Thymus (tissue), 11 donors: ENCODE results near the gene ZNF778. TPM values are rescaled to one million over a fixed set of nuclear protein-coding genes. Genes with fewer than 3 reads are reported as not detected.

Experiments used
- DNase-seq, 9 donors: peaks; one replicate each; pipeline ENCODE4 v3.0.0-alpha.2; 2013; ENCODE audit warnings: low spot score in 9 of 9, low read depth in 6 of 9, missing footprints in 1 of 9
- H3K27ac ChIP-seq, 2 donors: one replicate each; pipeline ENCODE4 v1.5.1; 2013; ENCODE audit warnings: control low read depth in 1 of 2, low read depth in 1 of 2, low read length in 1 of 2, mild to moderate bottlenecking in 1 of 2, moderate library complexity in 1 of 2
- H3K27me3 ChIP-seq, 2 donors: one replicate each; pipeline ENCODE4 v1.5.1; 2013; ENCODE audit warnings: low read length in 1 of 2; ENCODE audit not compliant: control insufficient read depth in 2 of 2, insufficient read depth in 1 of 2
- H3K36me3 ChIP-seq, 2 donors: one replicate each; pipeline ENCODE4 v1.5.1; 2013; ENCODE audit warnings: low read length in 1 of 2, mild to moderate bottlenecking in 1 of 2, moderate library complexity in 1 of 2; ENCODE audit not compliant: control insufficient read depth in 2 of 2, insufficient read depth in 2 of 2
- H3K4me1 ChIP-seq, 2 donors: one replicate each; pipeline ENCODE4 v1.5.1; 2013; ENCODE audit warnings: low read length in 2 of 2; ENCODE audit not compliant: control insufficient read depth in 2 of 2, insufficient read depth in 2 of 2
- H3K4me3 ChIP-seq, 2 donors: one replicate each; pipeline ENCODE4 v1.5.1; 2013; ENCODE audit warnings: low read length in 2 of 2, control low read depth in 1 of 2, mild to moderate bottlenecking in 1 of 2
- H3K9me3 ChIP-seq, 2 donors: one replicate each; pipeline ENCODE4 v1.5.1; 2013; ENCODE audit warnings: low read length in 1 of 2, mild to moderate bottlenecking in 1 of 2; ENCODE audit not compliant: control insufficient read depth in 2 of 2, insufficient read depth in 1 of 2
- WGBS: extraction: QIAGEN DNeasy Blood & Tissue Kit; methylation state at CpG from one replicate; pipeline ENCODE4 v1.1.7; 2013; 5-methylcytosine and 5-hydroxymethylcytosine counted together
- polyA plus RNA-seq: library from polyadenylated mRNA; stranded (reverse); fragments of 200-250 nt; gene quantifications from one replicate; pipeline ENCODE4 v1.2.3, GENCODE V29; 2013
- total RNA-seq: library from RNA; stranded (reverse); fragments of 120-200 nt; gene quantifications from one replicate; pipeline ENCODE4 v1.2.4, GENCODE V29; 2013
- donor health status: healthy.

ZNF778 gene
- total and polyA plus RNA-seq, 2 donors: 2.4 to 2.9 TPM

- DNase-seq: no peak
- Histone ChIP-seq H3K9me3 (peaks cover 0 to 9% of the 10 kb centered on the region in 2 donors), H3K4me1 (peaks cover 8 to 27% of the 10 kb centered on the region in 2 donors), H3K27me3 (peaks cover 4 to 77% of the 10 kb centered on the region in 2 donors), H3K36me3 (no peaks in the 10 kb centered on the region), H3K27ac (no peak overlapping the region), H3K4me3 (no peak overlapping the region)
- WGBS: 92% methylated on average over 11 of the region's 11 CpGs
These were observed 44.2 kb upstream of the ZNF778 start for GRCh38 chr16:89173174-89173921.

DNA sequence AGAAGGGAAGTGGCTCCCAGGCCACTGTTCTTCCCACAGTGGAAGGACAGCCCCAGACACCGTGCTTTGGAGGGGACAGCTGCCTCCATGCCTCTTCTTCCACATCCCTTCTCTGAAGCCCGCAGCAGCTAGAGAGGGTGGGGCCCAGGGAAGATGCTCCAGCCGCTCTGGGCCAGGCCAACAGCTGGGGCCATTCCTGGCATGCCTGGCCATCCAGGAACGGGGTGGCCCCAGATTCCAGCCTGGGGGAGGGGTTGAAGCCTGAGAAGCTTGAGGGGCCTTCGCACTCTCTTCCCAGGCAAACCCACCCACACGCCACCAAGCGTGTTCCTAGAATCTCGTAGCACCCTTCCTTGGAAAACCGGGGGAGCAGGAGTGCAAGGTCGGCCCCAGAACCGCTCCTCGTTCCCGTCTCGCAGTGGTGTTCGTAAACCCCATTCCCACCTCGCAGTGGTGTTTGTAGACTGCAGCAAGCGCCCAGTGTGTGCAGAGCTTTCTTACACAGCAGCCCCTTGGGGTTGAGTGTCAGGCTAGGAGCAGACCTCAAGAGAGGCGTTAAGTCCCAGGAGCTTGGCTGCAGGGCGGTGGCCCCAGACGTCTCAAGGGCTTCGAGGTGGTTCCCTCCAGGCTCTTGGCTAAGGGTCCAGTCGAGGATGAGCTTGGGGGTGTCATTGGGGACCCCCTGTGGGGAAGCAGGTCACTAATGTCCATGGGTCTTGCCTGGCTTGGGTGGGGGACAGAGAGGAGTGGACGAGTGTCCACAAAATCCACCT is 43.3 kb upstream of the ZNF778 start:
- Histone ChIP-seq H3K27ac (no peak overlapping the region), H3K4me1 (peaks cover 8 to 26% of the 10 kb centered on the region in 2 donors), H3K27me3 (peaks cover 4 to 74% of the 10 kb centered on the region in 2 donors)

DNA sequence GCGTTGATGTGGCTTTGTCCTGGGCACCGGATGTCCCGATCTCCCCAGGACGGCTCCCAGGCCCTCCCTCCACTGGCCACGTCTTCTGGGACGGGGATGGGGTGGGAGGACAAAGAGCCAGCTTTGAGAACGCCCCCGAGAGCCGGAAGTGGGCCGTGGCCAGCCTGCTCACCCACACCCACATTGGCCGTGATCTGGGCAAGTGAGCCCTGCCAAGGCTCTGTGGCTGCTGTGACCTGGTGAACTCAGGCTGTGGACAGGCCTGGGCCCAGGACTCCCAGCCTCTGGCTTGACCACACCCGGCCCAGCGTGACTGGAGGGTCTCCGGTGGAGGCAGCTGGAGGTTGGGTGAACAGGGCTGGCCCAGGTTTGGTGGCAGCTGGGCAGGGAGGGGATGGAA is 42.6 kb upstream of the ZNF778 start:
- Histone ChIP-seq H3K4me1 (peaks cover 8 to 19% of the 10 kb centered on the region in 2 donors), H3K36me3 (no peaks in the 10 kb centered on the region), H3K9me3 (peaks cover 0 to 9% of the 10 kb centered on the region in 2 donors), H3K27me3 (peaks cover 4 to 72% of the 10 kb centered on the region in 2 donors), H3K4me3 (no peak overlapping the region), H3K27ac (no peak overlapping the region)
- no peak for DNase-seq
- WGBS: 93% methylated on average over 14 of the region's 14 CpGs

More for the DNA sequence above, 43.3 kb upstream of the ZNF778 start:
- WGBS: 95% methylated on average over 23 of the region's 23 CpGs
- Histone ChIP-seq H3K4me3 (no peak overlapping the region), H3K36me3 (no peaks in the 10 kb centered on the region), H3K9me3 (peaks cover 0 to 9% of the 10 kb centered on the region in 2 donors)
- DNase-seq: no peak

DNA sequence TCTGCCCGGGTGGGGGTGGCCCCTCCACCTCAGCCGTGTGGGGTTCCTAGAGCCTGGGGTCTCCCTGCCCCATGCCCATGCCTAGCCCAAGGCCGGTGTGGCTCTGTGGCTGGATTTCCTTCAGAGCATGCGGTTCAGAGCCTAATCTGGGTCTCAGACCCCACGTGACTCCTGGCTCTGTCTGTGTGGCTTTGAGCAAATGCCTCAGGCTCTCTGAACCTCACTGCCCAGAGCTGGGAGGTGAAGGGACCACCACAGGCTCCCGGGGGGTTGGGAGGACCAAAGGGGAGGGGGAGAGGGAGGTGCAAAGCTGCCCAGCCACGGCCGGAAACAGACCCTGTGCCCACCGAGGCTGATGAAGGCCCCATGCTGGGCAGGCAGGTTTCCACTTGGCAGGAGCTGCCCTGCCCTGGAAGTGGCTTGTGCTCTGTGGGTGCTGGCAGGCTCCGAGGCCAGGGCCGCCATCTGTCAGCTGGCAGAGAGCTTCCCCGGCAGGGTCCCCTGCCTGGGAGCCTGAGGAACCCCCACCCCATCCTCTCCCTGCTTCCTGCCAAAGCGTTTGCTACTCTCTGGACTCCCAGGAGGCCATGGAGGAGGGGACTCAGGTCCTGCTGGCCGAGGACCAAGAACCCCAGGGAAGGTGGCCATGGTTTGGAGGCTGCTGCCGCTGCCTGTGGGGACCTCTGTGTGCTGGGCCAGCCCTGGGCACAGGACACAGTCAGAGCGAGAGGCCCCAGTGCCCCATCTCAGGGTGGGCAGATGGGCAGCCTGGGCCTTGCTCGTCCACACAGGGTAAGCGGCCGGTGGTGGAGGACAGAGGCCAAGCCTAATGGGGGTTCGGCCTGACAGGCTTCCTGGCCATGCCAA is 42.0 kb upstream of the ZNF778 start:
- H3K27me3 ChIP-seq: peaks cover 4 to 72% of the 10 kb centered on the region in 2 donors
- peaks cover 0 to 6% of the 10 kb centered on the region in 2 donors for H3K9me3 ChIP-seq
- no peak for DNase-seq
- no peak overlapping the region for H3K27ac ChIP-seq
- H3K36me3 ChIP-seq: no peaks in the 10 kb centered on the region
- peaks cover 6 to 13% of the 10 kb centered on the region in 2 donors for H3K4me1 ChIP-seq
- H3K4me3 ChIP-seq: no peak overlapping the region
- 69% methylated on average over 20 of the region's 20 CpGs for WGBS

GRCh38 chr16:89176147-89176690 is 41.3 kb upstream of the ZNF778 start:
- Histone ChIP-seq H3K27ac (no peak overlapping the region), H3K9me3 (no peaks in the 10 kb centered on the region), H3K36me3 (no peaks in the 10 kb centered on the region), H3K4me3 (no peak overlapping the region), H3K27me3 (peaks cover 4 to 65% of the 10 kb centered on the region in 2 donors), H3K4me1 (peaks cover 0 to 6% of the 10 kb centered on the region in 2 donors)
- WGBS: 96% methylated on average over 27 of the region's 27 CpGs
- no peak for DNase-seq

DNA sequence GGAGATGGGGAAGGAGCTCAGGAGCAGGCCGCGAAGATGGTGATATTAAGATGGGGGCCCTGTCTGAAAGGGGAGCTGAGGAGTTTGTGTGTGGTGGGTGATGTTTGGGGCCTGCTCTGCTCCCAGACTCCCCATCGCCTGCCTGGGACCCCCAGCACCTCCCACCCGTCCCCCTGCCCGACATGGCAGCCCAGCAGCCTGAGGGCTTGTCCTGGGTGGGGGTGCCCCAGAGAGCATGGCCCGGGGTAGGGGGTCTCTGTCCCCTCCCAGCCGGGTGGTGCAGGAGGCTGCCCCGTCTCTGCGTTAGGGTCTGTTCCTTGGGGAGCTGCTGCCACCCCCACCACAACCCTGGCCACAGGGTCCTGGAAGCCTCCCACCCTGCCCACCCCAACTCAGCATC is 40.8 kb upstream of the ZNF778 start:
- H3K27ac ChIP-seq: no peak overlapping the region
- peaks cover 4 to 63% of the 10 kb centered on the region in 2 donors for H3K27me3 ChIP-seq
- 97% methylated on average over 9 of the region's 9 CpGs for WGBS

GRCh38 chr16:89177501-89177900 is 40.0 kb upstream of the ZNF778 start:
- Histone ChIP-seq H3K4me3 (no peak overlapping the region), H3K9me3 (no peaks in the 10 kb centered on the region), H3K36me3 (no peaks in the 10 kb centered on the region), H3K27ac (no peak overlapping the region), H3K4me1 (no peaks in the 10 kb centered on the region), H3K27me3 (peaks cover 2 to 55% of the 10 kb centered on the region in 2 donors)
- 94% methylated on average over 12 of the region's 12 CpGs for WGBS
- DNase-seq: no peak

More for the DNA sequence above, 40.8 kb upstream of the ZNF778 start:
- no peak overlapping the region for H3K4me3 ChIP-seq
- no peaks in the 10 kb centered on the region for H3K36me3 ChIP-seq
- no peak for DNase-seq
- peaks cover 0 to 3% of the 10 kb centered on the region in 2 donors for H3K4me1 ChIP-seq
- no peaks in the 10 kb centered on the region for H3K9me3 ChIP-seq

DNA sequence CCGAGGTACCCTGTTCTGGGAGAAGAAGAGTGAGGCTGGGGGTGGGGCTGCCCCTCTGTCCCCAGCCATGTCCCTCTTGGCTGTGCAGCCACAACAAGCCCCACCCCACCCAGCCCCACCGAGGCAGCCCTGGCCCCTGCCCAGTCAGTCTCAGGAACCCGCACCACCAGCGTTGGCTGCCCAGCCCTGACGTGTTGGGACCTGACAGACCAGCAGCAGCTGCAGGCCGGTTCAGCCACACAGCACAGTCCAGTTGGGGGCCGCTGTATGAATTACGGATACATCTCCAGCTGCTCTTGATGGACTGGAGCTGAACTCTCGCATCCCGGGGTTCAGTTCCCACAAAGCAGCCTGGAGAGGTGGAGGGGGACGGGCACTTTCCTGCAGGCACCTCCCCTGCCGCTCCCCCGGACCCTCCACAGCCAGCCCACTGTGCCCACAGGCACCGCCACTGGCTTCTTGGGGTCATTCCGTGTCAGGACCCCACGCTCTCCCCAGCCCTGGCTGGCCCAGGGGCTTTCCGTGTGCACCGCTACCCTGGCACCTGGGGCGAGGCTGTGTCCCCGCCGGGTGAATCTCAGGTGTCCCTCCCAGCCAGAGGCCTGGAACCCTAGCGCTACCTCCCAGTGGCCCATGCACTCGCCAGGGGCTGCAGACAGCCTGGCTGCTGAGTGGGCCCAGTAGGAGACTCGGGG is 38.9 kb upstream of the ZNF778 start:
- no peak for DNase-seq
- no peak overlapping the region for H3K4me3 ChIP-seq
- peaks cover 0 to 52% of the 10 kb centered on the region in 2 donors for H3K27me3 ChIP-seq

More for the DNA sequence above, 38.9 kb upstream of the ZNF778 start:
- Histone ChIP-seq H3K27ac (no peak overlapping the region), H3K36me3 (no peaks in the 10 kb centered on the region), H3K4me1 (no peaks in the 10 kb centered on the region), H3K9me3 (no peaks in the 10 kb centered on the region)
- WGBS: 91% methylated on average over 24 of the region's 24 CpGs
